CD4-positive, alpha-beta T cell treated with Interleukin-15 for 4 hours (primary cell): ENCODE data around the gene GAPDH.
"Not testable (repeated sequence)": the region's sequence is repeated elsewhere in the genome, so short reads cannot be mapped to it uniquely, and the experiment has no call there.

Experiments
- DNase-seq: peaks from one replicate; pipeline ENCODE4 v3.0.0-alpha.2; 2020; ENCODE audit warnings: low spot score

Gene GAPDH

DNA sequence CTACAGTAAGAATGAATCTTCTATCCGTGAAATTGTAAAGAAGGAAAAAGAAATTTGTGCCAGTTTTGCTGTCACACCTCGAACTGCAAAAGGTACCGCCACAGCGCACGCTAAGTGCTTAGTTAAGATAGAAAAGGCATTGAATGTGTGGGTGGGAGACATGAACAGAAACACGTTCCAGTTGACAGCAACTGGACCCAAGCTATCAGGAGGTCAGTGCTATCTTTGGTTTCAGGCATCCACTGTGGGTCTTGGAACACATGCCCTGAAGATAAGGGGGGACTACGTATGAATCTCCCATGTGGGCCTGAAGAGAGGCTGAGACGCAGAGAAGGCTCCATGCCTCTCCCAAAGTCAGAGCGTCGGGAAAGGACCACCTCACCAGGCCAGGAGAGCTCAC, 11.7 kb downstream of the GAPDH start:
- DNase-seq = no peak

DNA sequence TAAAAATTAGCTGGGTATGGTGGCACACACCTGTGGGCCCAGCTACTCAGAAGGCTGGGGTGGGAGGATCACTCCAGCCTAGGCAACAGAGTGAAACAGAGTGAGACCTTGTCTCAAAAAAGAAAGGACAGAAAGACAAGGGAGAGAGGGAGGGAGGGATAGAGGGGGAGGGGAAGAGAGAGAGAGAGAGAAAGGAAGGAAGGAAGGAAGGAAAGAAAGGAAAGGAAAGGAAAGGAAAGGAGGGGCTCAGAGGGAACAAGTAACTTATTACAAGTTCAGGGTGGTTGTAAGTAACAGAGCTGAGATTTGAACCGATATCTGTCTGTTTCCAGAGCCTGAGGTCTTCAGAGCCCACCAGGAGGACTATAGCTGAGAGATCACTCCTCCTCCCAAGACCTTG, 13.2 kb downstream of the GAPDH start:
- DNase-seq = no peak

DNA sequence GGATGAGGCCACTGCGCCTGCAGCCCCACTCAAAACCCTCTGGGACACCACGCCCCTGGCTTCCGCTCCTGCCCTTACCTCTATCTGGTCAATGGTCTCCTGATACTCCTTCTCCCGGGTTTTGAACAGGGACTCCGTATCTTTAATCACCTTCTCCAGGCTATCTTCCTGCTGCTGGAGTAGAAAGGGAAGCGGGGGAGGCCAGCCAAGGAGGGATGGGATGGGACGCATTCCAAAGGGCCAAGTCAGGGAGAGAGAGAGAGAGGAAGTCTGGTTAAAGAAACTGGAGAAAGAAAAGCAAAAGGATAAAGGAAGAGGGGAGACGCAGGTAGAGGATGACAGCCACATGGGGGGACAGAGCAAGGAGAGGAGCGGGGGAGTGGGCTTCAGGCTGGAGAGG, 13.7 kb downstream of the GAPDH start:
- no peak for DNase-seq

DNA sequence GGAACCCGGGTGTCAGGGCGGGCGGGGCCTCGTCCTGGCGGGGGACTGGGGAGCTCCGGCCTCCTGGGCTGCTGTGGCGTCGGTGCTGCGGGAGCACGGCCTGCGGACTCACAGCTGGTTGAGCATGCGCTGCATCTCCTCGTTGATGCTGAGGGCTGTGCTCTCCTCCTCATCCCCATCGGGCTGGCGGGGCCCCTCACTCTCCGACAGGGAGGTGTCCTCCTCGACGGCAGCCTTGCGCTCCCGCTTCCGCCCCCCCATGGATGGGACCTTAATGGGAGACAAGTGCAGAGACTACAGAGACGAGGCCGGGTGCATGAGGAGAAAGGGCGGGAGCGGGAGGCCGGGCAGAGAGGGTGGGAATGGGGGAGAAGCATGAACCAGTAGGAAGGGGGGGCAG, 14.2 kb downstream of the GAPDH start:
- no peak for DNase-seq

DNA sequence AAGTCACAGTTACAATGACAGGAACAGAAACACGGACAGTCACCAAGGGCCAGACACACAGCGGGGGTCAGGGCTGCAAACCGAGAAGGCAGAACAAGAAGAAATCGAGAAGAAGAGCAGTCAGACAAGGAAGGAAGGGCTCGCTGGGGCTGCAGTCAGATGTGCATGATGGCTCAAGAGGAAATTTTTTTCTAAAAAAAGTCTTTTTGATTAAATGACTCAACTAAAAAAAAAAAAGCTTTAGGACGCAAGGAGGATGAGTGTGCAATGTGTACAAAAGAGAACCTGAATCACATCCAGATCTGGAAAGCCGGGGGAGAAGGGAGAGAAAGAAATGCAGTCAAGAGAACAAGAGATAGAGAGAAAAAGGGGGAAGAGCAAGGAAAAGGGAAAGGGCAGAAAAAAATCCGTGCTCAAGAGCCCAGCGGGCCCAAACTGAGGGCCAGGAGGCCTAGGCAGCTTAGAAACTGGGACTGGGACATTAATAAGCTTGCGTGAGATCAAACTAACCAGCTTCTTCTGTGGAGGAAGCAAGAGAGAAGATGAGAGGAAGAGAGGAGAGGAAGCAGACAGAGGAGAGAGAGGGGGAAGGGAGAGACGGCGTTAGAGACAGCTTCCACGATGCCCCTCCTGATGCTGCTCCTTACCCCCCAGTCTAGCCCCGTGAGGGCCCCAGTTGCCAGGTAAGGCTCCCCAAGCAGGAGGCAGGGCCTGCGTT, 14.8 kb downstream of the GAPDH start:
- no peak for DNase-seq

DNA sequence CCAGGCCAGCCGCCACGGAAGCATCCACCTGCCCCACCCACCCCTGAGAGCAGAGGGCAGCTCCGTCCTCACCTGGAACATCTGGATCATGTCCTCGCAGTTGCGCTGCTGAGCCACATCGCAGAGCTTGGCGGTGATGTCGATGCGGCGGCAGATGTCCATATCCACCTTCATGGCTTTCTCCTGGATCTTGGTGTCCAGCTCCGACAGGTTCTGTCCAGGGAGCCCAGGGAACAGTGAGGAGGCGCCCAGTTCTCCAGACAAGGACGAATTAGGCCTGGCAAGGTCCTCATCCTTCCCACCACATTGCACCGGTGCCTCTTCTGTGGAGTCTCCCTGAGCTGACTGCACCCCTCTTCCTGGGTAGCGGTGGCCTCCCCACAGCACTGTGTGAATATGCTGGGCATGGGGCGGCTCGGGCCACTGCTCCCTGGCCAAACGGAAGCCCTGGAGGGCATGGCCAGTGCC, 15.4 kb downstream of the GAPDH start:
- DNase-seq = no peak

DNA sequence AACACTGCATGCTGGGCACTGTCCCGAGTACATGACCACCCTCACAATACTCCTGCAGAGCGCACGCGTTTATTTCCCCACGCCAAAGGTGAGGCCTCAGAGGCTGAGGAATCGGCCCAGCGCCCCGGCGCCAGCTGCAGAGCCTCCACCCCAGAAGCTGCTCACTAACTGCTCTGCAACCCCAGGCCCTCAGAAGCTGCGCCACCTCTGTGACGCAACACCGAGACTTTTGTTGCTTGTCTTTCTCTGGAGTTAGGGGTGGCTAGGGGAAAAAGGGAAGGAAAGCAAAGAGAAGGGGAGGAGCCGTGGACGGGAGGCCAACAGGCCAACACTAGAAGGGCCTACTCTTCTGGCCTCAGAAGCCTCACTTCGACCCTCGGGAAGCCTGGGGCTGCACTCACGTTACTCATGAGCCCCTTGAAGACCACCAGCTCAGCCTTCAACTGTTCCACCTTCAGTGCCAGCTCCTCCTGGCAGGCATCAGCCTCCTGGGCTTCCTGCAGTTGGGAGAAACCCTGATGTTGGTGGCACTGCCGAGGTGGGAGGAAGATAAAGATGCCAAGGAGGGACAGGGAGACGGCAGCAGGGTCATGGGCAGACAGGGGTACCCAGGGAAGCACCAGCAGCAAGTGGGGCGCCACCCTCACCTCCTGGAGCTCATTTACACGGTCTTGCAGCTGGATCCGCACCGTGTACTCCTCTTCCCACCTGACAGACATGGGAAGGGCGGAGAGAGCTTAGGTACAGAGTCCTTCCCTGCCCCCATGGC, 16.2 kb downstream of the GAPDH start:
- DNase-seq = no peak

DNA sequence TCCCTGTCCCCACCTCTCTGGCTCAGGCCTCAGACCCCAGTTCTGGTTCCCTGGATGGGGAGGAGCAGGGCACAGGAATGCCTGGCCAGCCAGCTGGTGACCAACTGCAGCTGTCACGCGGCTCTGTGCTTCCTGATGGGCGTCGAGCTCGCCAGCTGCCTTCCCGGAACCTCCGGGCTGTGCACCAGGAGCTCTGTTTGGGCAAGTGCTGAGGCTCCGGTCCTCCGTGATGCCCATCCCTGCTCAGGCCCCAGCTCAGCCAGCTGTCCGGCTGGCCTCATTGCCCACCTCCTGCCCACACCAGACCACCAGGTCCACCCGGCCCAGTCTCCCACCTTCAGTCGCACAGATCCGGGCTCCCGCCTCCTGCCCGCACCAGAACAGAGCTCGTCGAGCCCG, 16.7 kb downstream of the GAPDH start:
- no peak for DNase-seq

DNA sequence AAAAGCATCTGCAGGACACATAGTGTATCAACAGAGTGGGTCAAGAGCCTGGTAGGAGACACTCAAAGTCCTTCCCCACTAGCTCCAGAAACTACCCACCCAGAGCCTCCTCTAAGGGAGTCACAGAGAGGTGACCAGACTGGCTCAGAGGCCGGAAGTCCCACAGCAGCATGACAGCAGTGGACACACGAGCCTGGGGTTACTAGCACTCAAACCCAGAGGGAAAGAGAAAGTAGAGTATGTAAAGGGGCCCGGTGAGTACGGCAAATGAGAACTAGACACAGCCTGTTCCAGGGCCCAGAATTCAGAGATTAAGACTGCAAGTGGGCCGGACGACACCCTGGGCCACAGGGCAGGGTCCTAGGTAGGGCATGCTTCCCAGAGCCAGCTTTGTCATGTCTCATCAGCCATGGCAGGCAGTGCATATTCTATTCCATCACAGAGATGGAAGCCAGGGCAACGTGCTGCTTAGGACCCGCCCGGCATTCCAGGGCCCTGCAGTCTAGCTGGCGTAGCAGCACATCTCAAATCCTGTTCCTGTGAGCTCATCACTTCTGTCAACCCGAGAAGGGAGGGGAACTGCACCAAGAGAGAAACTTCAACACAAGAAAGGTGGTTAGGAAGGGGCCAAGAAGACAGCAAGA, 17.3 kb downstream of the GAPDH start:
- DNase-seq = no peak

DNA sequence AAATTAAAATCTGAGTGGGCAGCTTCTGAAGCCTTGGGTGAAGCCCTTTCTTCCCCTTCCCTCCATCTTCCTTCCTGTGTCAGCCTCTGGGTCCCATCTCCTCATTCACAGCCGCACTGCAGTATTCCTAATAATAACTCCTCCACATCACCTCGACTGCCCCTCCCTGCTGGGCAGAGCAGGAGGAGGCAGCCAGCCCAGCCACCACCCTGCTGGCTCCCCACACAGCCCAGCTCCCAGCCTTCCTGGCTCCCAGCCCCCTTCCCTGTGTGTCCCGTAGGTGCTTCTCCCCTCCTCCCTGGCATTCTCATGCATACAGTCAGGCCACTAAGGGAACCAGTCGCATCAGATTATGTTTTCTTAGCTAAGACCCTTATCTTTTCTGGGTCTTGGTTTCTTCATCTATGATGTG, 17.8 kb downstream of the GAPDH start:
- no peak for DNase-seq

DNA sequence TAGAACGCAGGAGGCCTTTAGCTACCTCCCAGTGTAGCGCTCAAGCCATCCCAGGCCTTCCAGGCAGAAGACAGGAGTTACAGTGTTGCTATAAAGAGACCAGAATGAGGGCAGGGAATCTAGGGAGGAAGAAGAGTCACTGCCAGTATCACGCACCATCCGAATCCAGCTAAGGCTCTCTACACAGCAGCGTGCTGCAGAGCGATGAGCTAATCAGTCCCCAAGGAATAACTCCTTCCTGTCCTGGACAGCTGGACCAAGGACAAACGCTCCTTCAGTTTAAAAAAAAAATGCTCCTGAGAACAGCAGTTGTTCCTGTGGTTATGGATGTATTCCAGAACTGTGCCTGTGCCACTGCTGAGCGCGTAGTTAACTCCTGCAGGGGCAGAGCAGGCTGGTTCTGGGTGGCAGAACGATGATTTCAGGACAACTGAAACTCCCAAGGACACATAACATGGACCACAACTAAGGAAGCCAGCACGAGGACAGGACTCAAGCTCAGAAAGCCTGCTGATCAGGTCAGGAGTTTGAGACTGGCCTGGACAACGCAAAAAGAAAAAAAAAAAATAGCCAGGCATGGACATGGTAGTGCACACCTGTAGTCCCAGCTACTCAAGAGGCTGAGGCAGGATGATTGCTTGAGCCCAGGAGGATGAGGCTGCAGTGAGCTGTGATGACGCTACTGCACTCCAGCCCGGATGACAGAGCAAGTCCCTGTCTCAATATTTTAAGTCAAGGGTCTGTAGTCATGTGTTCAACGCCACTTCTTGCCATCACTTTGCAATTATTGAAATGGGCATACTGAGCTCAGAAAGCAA, 18.9 kb downstream of the GAPDH start:
- DNase-seq = no peak

DNA sequence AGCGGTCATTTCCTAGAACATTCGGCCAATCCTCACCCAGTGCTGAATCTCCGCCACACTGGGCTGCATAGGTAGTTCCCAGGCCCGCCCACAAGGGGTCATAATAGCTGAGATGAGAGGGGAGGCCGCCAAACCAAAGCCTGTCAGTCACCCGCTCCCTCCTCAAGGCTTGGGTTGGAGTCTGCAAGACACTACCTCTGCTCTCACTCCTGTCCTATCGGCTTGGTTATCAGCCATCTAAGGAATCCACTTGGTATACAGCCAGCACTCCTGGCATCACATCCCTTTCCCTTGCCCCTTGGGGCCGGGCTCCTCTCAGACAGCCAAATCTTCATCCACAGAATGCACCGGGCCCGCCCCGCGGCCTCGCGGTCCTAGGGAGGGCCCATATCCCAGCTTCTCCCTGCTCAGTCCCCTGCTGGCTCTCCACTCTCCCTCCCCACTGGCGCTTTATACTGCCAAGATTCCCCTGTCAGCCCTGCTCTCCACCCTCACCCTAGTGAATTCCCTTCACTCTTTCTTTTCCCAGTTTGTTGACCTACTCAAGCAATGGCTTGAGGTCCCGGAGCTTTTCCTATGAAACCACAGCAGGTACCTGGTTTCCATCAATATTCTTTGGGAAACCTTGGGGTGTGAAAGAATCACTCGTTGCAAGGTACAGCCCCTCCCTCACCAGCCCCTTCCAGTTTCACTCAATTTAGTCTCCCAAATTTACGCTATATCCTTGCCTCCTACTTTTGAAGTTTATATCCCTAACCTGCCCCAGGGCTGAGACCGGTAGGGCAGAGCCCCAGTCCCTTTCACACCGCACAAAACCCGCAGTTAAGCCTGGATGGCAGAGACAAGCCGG, 20.1 kb downstream of the GAPDH start:
- peak; percentile 79 for DNase-seq

DNA sequence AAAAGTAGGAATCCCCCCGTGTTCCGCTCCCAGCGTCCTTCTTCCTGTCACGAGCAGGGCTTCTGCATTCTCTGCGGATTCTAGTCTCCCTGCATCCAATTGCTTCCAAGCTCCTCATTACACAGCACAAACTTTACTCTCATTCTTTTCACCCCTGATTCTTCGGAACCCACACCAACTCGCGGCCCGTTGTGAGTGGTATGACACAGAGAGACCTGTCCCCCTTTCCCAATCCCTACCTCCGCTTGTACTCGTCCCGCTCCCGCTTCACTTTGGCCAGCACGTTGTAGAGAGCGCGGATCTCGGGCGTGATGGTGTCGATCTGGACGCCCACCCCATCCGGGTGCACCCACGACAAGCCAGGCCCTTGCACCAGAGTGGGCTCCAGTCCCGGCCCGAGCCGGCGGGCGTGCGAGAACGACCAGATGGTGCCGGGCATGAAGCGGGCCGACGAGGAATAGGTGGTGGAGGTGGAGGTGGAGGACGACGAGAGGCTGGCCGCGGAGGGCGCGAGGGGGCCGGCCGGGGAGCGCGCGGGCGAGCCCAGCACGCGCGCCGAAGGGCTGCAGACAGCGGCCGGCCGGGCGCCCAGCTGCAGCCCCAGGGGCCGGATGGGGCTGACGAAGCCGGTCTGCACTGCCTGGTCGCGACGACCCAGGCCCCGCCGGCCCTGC, 20.8 kb downstream of the GAPDH start:
- no peak for DNase-seq

DNA sequence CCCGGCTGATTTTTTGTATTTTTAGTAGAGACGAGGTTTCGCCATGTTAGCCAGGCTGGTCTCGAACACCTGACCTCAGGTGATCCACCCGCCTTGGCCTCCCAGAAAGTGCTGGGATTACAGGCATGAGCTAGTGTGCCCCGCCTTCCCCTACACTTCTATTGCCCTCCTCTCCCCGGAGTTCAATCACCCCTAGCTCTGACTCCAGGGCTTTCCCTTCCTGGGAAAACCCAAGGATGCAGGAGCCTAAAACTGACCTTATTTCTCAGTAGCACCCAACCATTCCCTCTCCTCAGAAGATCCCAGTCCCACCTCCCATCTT, 22.1 kb downstream of the GAPDH start:
- DNase-seq = not testable (repeated sequence)

DNA sequence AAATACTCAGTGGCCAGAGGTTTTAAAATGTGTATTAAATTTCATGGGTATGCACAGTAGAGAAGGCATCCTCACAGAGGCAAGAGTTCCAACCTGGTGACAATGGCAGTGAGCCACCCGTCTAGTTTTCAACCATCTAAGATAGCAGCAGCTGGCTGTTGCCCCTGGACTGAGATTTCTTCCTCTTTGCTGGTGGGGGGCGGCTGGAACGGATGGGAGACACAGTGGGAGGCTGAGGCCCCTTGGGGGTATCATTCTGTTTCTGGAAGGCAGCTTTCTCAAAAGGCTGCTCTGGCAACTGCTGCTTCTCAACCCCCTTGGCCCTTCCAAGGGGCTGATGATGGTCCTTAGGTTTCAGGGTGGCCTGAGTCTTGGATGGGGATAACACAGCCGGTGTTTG, 22.5 kb downstream of the GAPDH start:
- DNase-seq = no peak

DNA sequence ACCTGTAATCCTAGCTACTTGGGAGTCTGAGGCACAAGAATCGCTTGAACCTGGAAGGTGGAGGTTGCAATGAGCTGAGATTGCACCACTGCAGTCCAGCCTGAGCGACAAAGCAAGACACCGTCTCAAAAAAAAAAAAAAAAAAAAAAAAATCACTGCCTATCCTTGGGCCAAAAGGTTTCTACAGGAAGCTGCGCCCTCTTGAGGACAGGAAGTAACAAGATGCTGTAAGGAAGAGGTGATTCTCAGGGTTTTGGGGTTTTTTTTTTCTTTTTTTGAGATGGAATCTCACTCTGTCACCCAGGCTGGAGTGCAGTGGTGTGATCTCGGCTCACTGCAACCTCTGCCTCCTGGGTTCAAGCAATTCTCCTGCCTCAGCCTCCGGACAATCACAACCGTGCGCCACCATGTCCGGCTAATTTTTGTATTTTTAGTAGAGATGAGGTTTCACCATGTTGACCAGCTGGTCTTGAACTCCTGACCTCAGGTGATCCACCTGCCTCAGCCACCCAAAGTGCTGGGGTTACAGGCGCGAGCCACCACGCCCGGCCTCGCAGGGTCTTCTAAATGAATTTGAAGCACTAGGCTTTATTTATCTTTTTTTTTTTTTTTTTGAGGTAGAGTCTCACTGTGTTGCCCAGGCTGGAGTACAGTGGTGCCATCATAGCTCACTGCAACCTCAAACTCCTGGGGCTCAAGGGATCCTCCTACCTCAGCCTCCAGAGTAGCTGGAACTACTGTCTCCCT, 23.9 kb downstream of the GAPDH start:
- peak; percentile 69 for DNase-seq

DNA sequence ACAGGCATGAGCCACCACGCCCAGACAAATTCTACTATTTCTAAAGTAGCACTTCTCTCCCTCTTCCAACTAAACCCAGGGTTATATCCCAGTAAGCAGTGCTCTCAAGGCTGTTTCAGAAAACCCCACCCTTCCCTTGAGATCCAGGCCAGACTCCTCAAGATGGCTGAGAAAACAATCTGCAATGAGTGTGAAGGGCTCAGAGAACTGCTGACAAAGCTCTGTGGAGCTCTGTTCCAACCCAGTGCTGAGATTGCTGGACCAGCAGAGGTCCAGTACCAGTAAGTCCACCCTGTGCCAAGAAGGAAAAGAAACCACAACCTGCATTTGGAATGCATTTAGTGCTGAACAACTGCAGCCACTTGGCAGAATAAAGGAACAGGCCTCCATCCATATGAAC, 25.2 kb downstream of the GAPDH start:
- no peak for DNase-seq

DNA sequence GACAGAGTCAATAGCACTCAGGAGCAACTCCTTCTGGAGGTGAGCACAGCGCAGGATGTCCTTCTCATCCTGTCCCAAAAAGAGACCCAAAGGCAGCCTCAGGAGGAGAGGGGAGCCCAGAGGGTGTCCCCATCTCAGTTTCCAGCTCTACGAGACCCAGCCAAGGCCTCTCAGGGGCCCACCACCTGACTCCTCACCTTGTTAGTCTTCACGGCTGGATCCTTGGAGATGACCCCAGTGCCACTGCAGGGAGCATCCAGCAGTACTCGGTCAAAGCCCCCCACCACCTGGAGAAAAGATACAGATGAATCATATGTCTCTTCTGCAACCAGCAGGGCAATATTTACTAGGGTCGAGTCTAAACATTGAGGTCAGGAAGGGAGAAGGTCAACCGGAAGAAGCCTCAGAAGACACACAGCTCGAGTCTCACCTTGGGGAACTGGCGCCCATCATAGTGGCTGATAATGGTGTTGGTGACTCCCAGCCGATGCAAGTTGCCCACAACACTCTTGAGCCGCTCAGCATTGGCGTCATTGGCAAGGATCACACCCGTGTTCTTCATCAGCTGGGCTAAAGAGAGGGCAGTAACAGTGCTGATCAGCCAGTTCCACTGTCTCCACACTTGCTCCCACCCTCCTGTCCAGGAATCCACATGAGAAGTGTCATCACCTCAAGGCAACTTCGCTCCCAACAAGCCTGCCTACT, 26.3 kb downstream of the GAPDH start:
- no peak for DNase-seq

DNA sequence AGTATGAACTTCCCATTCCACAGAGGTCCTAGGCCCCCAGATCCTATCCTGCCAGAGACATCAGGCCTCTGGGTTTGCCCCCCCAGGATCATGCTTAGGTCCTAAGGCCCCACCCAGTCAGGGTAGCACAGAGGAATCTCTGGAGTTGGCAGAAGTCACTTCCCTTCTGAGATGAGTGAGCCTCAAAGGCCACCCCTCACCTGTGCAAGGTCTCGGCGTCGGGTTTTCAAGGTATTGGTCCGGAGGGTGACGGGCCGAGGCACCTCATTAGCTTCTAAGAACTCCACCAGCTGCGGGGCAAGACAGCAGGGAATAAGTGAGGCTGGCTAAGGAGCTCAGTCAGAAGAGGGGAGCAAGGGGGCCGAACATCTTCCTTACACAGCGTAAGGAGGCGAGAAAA, 28.6 kb downstream of the GAPDH start:
- DNase-seq = no peak
